ENCODE results near the gene RNF32.
A peak's percentile ranks its signal among the peaks of the same experiment; 100 is the strongest.
"Not testable (repeated sequence)": the region's sequence is repeated elsewhere in the genome, so short reads cannot be mapped to it uniquely, and the experiment has no call there.

The RNF32 gene

DNA sequence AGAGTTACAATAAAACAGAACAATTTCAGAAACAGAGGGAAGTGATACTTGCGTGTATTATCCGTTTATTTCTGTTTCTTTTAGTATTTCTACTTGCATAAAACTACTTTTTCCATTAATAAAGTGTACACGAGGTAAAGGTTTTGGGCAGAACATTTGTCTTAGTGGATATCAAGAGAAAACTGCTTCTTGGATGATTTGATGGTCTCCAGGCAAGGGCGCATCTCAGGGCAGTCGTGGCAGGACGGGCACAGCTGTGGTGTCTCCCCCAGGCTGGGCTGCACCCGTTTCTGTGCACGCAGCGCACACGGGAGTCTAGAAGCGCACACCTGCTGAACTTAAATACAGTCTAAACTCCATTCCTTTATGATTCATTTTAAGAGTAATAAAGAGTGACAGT, 23.4 kb upstream of the RNF32 start:
- peaks cover 5% of the 10 kb centered on the region for H3K36me3 Mint-ChIP-seq (ENCODE audit: low read depth)
- TF ChIP-seq, protein P1, sequence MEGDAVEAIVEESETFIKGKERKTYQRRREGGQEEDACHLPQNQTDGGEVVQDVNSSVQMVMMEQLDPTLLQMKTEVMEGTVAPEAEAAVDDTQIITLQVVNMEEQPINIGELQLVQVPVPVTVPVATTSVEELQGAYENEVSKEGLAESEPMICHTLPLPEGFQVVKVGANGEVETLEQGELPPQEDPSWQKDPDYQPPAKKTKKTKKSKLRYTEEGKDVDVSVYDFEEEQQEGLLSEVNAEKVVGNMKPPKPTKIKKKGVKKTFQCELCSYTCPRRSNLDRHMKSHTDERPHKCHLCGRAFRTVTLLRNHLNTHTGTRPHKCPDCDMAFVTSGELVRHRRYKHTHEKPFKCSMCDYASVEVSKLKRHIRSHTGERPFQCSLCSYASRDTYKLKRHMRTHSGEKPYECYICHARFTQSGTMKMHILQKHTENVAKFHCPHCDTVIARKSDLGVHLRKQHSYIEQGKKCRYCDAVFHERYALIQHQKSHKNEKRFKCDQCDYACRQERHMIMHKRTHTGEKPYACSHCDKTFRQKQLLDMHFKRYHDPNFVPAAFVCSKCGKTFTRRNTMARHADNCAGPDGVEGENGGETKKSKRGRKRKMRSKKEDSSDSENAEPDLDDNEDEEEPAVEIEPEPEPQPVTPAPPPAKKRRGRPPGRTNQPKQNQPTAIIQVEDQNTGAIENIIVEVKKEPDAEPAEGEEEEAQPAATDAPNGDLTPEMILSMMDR (IDR thresholded peaks at IDR 0.05; ENCODE audit: unreplicated experiment in 3 of 3) = no peak

DNA sequence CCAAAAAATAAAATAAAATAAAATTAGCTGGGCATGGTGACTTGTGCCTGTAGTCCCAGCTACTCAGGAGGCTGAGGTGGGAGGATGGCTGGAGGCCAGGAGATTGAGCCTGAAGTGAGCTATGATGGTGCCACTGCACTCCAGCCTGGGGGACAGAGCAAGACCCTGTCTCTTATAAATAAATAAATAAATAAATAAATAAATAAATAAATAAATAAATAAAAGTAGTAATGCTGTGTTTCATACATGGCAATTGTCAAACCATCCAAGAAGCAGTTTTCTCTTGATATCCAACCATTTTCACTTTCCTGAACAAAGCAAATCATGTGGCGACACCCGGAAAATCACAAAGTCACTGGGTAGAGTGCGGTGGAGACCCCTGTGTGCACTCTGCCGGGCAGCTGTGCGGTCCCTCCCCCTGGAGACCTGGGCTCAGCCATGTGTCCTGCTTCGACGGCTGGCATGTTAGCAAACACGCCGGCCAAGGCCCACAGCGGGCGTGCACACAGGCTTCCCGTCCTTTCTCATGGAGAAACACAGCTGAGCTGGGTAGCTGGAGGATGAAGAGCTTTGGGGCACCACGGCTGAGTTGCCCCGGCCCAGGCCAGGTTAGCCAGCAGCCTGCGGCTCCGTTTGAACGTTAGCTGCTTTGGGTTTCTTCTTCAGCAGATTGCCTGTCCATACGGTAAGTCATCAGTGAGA, 22.3 kb upstream of the RNF32 start:
- Mint-ChIP-seq H3K27ac (no peak overlapping the region), H3K4me1 (peaks cover 19% of the 10 kb centered on the region), H3K9me3 (peaks cover 11% of the 10 kb centered on the region), H3K4me3 (no peak overlapping the region), H3K36me3 (ENCODE audit: low read depth) (peaks cover 5% of the 10 kb centered on the region), H3K27me3 (ENCODE audit: low read depth) (peaks cover 42% of the 10 kb centered on the region)
- TF ChIP-seq, protein P1 (IDR thresholded peaks at IDR 0.05; ENCODE audit: unreplicated experiment in 3 of 3) = no peak

More for the DNA sequence above, 23.4 kb upstream of the RNF32 start:
- no peak overlapping the region for H3K27ac Mint-ChIP-seq
- H3K4me1 Mint-ChIP-seq = peaks cover 19% of the 10 kb centered on the region
- H3K9me3 Mint-ChIP-seq = peaks cover 7% of the 10 kb centered on the region
- H3K27me3 Mint-ChIP-seq (ENCODE audit: low read depth) = peaks cover 43% of the 10 kb centered on the region
- peak overlapping the region; percentile 74 to 75 (median 74) for H3K4me3 Mint-ChIP-seq

DNA sequence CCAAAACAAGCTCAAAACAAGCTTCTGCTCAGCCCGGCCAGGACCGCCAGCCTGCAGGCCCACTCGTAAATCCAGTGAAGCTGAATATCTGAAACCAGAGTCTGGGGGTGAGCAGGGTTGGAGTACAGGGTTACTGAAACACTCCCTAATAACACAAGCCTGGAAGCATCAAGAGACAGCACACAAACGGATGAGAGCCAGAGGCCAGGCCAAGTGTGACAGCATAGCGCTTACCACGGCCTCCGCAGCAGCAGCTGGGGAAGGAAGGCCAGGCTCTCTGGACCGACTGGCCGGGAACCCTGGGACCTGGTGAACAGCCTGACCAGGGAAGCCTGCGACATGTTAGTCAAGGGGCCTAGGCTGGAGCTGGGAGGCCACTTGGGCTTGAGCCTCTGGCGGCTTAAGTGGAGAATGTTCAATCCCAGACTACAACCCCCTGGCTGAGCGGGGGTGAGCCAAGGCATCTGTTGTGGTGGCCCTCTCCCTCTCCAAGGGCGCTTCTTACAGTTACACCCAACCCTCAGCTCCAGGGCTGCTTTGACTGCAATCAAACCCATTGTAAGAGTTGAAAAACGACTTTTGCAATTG, 21.7 kb upstream of the RNF32 start:
- TF ChIP-seq, protein P1 (IDR thresholded peaks at IDR 0.05; ENCODE audit: unreplicated experiment in 3 of 3) = no peak
- H3K27ac Mint-ChIP-seq = no peak overlapping the region
- peaks cover 42% of the 10 kb centered on the region for H3K27me3 Mint-ChIP-seq (ENCODE audit: low read depth)

DNA sequence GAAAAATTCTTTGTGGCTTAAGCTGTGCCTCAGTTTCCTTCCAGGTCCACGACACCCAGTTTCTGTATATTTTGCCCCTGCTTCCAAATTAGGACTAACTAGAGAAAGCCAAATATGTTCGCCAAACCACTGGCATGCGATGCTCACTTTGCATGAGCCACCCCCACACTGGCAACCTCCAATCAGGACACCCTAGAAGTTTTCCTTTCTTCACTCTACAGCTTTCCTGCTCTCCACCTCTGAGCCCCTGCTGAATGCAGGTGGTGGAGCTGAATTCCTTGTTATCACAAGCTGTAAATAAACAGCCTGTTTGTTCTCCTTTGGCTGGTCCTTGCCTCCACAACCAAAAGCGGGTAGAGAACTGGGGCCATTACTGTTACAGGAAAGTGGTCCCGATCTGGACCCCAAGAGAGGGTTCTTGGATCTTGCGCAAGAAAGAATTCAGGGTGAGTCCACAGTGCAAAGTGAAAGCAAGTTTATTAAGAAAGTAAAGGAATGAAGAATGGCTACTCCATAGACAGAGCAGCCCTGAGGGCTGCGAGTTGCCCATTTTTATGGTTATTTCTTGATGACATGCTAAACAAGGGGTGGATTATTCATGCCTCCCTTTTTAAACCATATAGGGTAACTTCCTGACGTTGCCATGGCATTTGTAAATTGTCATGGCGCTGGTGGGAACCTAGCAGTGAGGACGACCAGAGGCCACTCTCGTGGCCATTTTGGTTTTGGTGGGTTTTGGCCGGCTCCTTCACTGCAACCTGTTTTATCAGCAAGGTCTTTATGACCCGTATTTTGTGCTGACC, 20.9 kb upstream of the RNF32 start:
- Mint-ChIP-seq H3K4me1 (peaks cover 17% of the 10 kb centered on the region), H3K4me3 (peak overlapping the region in 1 of 3 experiments; percentile 14), H3K27me3 (ENCODE audit: low read depth) (peaks cover 34% of the 10 kb centered on the region), H3K9me3 (peaks cover 15% of the 10 kb centered on the region)
- not testable (repeated sequence) for H3K36me3 Mint-ChIP-seq (ENCODE audit: low read depth); H3K27ac Mint-ChIP-seq

More for the DNA sequence above, 21.7 kb upstream of the RNF32 start:
- Mint-ChIP-seq H3K4me3 (peak overlapping the region in 1 of 3 experiments; percentile 14), H3K36me3 (ENCODE audit: low read depth) (peaks cover 5% of the 10 kb centered on the region), H3K9me3 (peaks cover 15% of the 10 kb centered on the region), H3K4me1 (peaks cover 19% of the 10 kb centered on the region)

DNA sequence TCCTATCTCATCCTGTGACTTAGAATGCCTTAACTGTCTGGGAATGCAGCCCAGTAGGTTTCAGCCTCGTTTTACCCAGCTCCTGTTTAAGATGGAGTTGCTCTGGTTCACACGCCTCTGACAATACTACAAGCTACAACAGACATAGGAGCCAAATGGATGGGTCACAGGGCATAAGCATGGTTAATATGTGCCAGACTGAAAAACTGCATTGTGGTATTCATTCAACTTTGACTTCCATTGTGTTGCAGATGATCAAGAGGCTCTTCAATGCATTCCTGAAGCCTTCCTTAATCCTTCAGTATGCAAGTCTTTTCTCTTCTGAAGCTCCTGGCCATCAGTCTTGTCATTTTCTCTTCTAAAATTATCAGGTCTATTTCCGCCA, 20.3 kb upstream of the RNF32 start:
- Mint-ChIP-seq H3K27me3 (ENCODE audit: low read depth) (peaks cover 31% of the 10 kb centered on the region), H3K4me1 (peaks cover 13% of the 10 kb centered on the region), H3K27ac (no peak overlapping the region), H3K36me3 (ENCODE audit: low read depth) (peaks cover 5% of the 10 kb centered on the region), H3K9me3 (peaks cover 15% of the 10 kb centered on the region), H3K4me3 (no peak overlapping the region)
- TF ChIP-seq, protein P1 (IDR thresholded peaks at IDR 0.05; ENCODE audit: unreplicated experiment in 3 of 3) = no peak

DNA sequence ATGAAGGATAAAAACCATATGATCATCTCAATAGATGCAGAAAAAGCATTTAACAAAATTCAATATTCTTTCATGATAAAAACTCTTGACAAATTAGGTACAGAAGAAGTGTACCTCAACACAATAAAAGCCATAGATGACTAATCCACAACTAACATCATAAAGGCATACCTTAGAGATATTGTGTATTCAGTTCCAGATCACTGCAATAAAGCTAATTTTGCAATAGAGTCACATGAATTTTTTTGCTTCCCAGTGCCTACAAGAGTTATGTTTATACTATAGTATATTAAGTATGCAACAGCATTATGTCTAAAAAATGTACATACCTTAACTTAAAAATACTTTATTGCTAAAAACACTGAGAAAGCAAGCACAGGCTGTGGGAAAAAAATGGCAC, 18.9 kb upstream of the RNF32 start:
- Mint-ChIP-seq H3K27me3 (ENCODE audit: low read depth) (peaks cover 18% of the 10 kb centered on the region), H3K9me3 (peaks cover 15% of the 10 kb centered on the region)
- TF ChIP-seq, protein P1 (IDR thresholded peaks at IDR 0.05; ENCODE audit: unreplicated experiment in 3 of 3) = no peak

More for the DNA sequence above, 18.9 kb upstream of the RNF32 start:
- Mint-ChIP-seq H3K36me3 (ENCODE audit: low read depth) (peaks cover 5% of the 10 kb centered on the region), H3K27ac (no peak overlapping the region), H3K4me1 (peaks cover 7% of the 10 kb centered on the region), H3K4me3 (no peak overlapping the region)
